ENCODE data around the gene VPS8.

VPS8 gene

DNA sequence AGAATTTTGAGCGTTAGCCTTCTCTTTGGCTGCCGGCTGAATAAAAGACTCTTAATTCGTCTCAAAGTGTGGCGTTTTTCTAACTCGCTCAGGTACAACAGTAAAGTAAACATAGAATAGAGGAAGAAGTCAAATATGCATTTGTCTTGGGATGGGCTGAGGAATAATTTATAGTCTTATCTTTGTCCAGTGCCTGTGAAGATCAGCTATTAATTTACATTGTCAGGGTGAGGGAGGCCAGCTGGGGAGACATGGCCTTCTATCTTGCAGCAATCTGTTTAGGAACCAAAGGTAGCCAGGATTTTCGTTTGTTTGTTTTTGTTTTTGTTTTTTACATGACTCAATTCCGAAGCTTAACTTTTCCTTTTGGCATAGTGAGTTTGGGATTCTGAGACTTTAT is 100.2 kb downstream of the VPS8 start:
- ATAC-seq: no peak
- TF ChIP-seq RARB (CRISPR knock-in tag; IDR thresholded peaks at IDR 0.05) (no peak), ZNF565 (CRISPR knock-in tag; conservative IDR thresholded peaks at IDR 0.05; ENCODE audit: low read depth) (no peak), ISL1 (CRISPR knock-in tag; IDR thresholded peaks at IDR 0.05) (no peak), ESRRG (CRISPR knock-in tag; IDR thresholded peaks at IDR 0.05) (no peak), ZNF70 (CRISPR knock-in tag; IDR thresholded peaks at IDR 0.05) (no peak), TCF4 (CRISPR knock-in tag; IDR thresholded peaks at IDR 0.05; ENCODE audit: borderline replicate concordance) (no peak), ZFP30 (CRISPR knock-in tag; IDR thresholded peaks at IDR 0.05) (no peak), ZNF8 (CRISPR knock-in tag; IDR thresholded peaks at IDR 0.05) (no peak), BACH2 (CRISPR knock-in tag; IDR thresholded peaks at IDR 0.05; ENCODE audit: borderline replicate concordance) (no peak)
- TF ChIP-seq, protein P1, sequence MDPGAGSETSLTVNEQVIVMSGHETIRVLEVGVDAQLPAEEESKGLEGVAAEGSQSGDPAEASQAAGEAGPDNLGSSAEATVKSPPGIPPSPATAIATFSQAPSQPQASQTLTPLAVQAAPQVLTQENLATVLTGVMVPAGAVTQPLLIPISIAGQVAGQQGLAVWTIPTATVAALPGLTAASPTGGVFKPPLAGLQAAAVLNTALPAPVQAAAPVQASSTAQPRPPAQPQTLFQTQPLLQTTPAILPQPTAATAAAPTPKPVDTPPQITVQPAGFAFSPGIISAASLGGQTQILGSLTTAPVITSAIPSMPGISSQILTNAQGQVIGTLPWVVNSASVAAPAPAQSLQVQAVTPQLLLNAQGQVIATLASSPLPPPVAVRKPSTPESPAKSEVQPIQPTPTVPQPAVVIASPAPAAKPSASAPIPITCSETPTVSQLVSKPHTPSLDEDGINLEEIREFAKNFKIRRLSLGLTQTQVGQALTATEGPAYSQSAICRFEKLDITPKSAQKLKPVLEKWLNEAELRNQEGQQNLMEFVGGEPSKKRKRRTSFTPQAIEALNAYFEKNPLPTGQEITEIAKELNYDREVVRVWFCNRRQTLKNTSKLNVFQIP (CRISPR knock-in tag; IDR thresholded peaks at IDR 0.05; ENCODE audit: borderline replicate concordance, low read depth): no peak

DNA sequence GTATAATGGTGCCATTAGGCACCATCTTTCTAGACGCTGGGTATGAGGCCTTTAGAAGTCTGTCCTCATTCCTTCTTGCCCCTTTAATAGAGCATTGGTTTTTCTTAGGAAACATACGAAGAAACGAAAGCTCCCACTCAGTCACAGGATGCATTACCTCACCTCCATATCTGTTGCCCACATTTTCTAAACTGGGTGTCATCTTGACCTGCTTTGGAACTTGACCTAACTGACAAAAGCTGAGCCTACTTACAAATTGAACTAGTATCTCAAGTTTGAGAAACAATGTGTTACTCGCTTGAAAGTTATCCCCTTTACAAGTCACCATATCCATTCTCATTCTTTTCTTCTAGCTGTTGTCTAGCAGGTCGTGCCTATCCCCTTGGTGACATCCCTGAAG is 102.7 kb downstream of the VPS8 start:
- ATAC-seq: no peak
- TF ChIP-seq, protein P1 (CRISPR knock-in tag; IDR thresholded peaks at IDR 0.05; ENCODE audit: borderline replicate concordance, low read depth): no peak
- no peak for TF ChIP-seq BACH2 (CRISPR knock-in tag; IDR thresholded peaks at IDR 0.05; ENCODE audit: borderline replicate concordance)
- no peak for TF ChIP-seq CSDC2 (CRISPR knock-in tag; IDR thresholded peaks at IDR 0.05)
- TF ChIP-seq, protein P2, sequence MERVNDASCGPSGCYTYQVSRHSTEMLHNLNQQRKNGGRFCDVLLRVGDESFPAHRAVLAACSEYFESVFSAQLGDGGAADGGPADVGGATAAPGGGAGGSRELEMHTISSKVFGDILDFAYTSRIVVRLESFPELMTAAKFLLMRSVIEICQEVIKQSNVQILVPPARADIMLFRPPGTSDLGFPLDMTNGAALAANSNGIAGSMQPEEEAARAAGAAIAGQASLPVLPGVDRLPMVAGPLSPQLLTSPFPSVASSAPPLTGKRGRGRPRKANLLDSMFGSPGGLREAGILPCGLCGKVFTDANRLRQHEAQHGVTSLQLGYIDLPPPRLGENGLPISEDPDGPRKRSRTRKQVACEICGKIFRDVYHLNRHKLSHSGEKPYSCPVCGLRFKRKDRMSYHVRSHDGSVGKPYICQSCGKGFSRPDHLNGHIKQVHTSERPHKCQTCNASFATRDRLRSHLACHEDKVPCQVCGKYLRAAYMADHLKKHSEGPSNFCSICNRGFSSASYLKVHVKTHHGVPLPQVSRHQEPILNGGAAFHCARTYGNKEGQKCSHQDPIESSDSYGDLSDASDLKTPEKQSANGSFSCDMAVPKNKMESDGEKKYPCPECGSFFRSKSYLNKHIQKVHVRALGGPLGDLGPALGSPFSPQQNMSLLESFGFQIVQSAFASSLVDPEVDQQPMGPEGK (CRISPR knock-in tag; IDR thresholded peaks at IDR 0.05; ENCODE audit: borderline replicate concordance): no peak
- TF ChIP-seq, protein P3, sequence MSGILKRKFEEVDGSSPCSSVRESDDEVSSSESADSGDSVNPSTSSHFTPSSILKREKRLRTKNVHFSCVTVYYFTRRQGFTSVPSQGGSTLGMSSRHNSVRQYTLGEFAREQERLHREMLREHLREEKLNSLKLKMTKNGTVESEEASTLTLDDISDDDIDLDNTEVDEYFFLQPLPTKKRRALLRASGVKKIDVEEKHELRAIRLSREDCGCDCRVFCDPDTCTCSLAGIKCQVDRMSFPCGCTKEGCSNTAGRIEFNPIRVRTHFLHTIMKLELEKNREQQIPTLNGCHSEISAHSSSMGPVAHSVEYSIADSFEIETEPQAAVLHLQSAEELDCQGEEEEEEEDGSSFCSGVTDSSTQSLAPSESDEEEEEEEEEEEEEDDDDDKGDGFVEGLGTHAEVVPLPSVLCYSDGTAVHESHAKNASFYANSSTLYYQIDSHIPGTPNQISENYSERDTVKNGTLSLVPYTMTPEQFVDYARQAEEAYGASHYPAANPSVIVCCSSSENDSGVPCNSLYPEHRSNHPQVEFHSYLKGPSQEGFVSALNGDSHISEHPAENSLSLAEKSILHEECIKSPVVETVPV (CRISPR knock-in tag; IDR thresholded peaks at IDR 0.05): no peak
- no peak for TF ChIP-seq RARB (CRISPR knock-in tag; IDR thresholded peaks at IDR 0.05)
- no peak for TF ChIP-seq ZNF565 (CRISPR knock-in tag; conservative IDR thresholded peaks at IDR 0.05; ENCODE audit: low read depth)
- no peak for TF ChIP-seq GLIS3 (CRISPR knock-in tag; IDR thresholded peaks at IDR 0.05)
- TF ChIP-seq SNAI2 (CRISPR knock-in tag; IDR thresholded peaks at IDR 0.05): no peak
- TF ChIP-seq ZC3H10 (CRISPR knock-in tag; IDR thresholded peaks at IDR 0.05): no peak
- TF ChIP-seq TOX (CRISPR knock-in tag; IDR thresholded peaks at IDR 0.05; ENCODE audit: borderline replicate concordance): no peak
- TF ChIP-seq ZFP30 (CRISPR knock-in tag; IDR thresholded peaks at IDR 0.05): no peak
- TF ChIP-seq ISL1 (CRISPR knock-in tag; IDR thresholded peaks at IDR 0.05): no peak

- TF ChIP-seq ISL1 (CRISPR knock-in tag; IDR thresholded peaks at IDR 0.05) (no peak), TCF4 (CRISPR knock-in tag; IDR thresholded peaks at IDR 0.05; ENCODE audit: borderline replicate concordance) (no peak), OSR1 (CRISPR knock-in tag; IDR thresholded peaks at IDR 0.05) (no peak), GLIS3 (CRISPR knock-in tag; IDR thresholded peaks at IDR 0.05) (no peak), TOX (CRISPR knock-in tag; IDR thresholded peaks at IDR 0.05; ENCODE audit: borderline replicate concordance) (no peak), ZNF70 (CRISPR knock-in tag; IDR thresholded peaks at IDR 0.05) (no peak), ZFP3 (CRISPR knock-in tag; IDR thresholded peaks at IDR 0.05) (no peak), BACH2 (CRISPR knock-in tag; IDR thresholded peaks at IDR 0.05; ENCODE audit: borderline replicate concordance) (no peak), CSDC2 (CRISPR knock-in tag; IDR thresholded peaks at IDR 0.05) (no peak), ARNTL (CRISPR knock-in tag; IDR thresholded peaks at IDR 0.05; ENCODE audit: borderline replicate concordance, low read depth) (no peak), RARB (CRISPR knock-in tag; IDR thresholded peaks at IDR 0.05) (no peak), ZFP30 (CRISPR knock-in tag; IDR thresholded peaks at IDR 0.05) (no peak), ZNF8 (CRISPR knock-in tag; IDR thresholded peaks at IDR 0.05) (no peak), PPARA (CRISPR knock-in tag; IDR thresholded peaks at IDR 0.05; ENCODE audit: borderline replicate concordance) (no peak)
- TF ChIP-seq, protein P4, sequence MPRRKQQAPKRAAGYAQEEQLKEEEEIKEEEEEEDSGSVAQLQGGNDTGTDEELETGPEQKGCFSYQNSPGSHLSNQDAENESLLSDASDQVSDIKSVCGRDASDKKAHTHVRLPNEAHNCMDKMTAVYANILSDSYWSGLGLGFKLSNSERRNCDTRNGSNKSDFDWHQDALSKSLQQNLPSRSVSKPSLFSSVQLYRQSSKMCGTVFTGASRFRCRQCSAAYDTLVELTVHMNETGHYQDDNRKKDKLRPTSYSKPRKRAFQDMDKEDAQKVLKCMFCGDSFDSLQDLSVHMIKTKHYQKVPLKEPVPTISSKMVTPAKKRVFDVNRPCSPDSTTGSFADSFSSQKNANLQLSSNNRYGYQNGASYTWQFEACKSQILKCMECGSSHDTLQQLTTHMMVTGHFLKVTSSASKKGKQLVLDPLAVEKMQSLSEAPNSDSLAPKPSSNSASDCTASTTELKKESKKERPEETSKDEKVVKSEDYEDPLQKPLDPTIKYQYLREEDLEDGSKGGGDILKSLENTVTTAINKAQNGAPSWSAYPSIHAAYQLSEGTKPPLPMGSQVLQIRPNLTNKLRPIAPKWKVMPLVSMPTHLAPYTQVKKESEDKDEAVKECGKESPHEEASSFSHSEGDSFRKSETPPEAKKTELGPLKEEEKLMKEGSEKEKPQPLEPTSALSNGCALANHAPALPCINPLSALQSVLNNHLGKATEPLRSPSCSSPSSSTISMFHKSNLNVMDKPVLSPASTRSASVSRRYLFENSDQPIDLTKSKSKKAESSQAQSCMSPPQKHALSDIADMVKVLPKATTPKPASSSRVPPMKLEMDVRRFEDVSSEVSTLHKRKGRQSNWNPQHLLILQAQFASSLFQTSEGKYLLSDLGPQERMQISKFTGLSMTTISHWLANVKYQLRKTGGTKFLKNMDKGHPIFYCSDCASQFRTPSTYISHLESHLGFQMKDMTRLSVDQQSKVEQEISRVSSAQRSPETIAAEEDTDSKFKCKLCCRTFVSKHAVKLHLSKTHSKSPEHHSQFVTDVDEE (CRISPR knock-in tag; IDR thresholded peaks at IDR 0.05): no peak
- TF ChIP-seq, protein P3 (CRISPR knock-in tag; IDR thresholded peaks at IDR 0.05): no peak
- ATAC-seq: no peak
Observed at GRCh38 chr3:184918750-184919149, 106.8 kb downstream of the VPS8 start.
